Stimulated activated naive CD4-positive, alpha-beta T cell treated with Interleukin-2 at 50 U/mL for 16 hours (primary cell): ENCODE measurements around the gene LRRC45.

Experiments used
- DNase-seq: peaks from one replicate; lab custom pipeline; 2025; lab: John Stamatoyannopoulos, UW

LRRC45 gene

GRCh38 chr17:82051776-82052637, 28.9 kb downstream of the LRRC45 start, which contains the start of the genes GPS1 and RFNG:
Gene GPS1, plus strand, starts transcription at chr17:82051898. Its CDS starts 34 bp downstream, at chr17:82051932.
Gene RFNG, minus strand, starts transcription at chr17:82051811. Its CDS starts 45 bp downstream, at chr17:82051766.
- DNase-seq = peak; percentile 84

GRCh38 chr17:82052638-82053059, 29.5 kb downstream of the LRRC45 start:
- DNase-seq = no peak

- DNase-seq = no peak
These were observed 30.0 kb downstream of the LRRC45 start for GRCh38 chr17:82053130-82053529.

- DNase-seq = no peak
These were observed 30.6 kb downstream of the LRRC45 start for GRCh38 chr17:82053556-82054263.

GRCh38 chr17:82054351-82055022, 31.4 kb downstream of the LRRC45 start:
- no peak for DNase-seq

- DNase-seq = no peak
These were observed 32.2 kb downstream of the LRRC45 start for GRCh38 chr17:82055023-82055964.

GRCh38 chr17:82055965-82056728, 33.0 kb downstream of the LRRC45 start:
- DNase-seq = no peak

- DNase-seq = no peak
These were observed 33.9 kb downstream of the LRRC45 start for GRCh38 chr17:82056729-82057621.

- no peak for DNase-seq
These were observed 35.2 kb downstream of the LRRC45 start for GRCh38 chr17:82058230-82058854.

GRCh38 chr17:82058855-82059249, 35.7 kb downstream of the LRRC45 start:
- DNase-seq = no peak

GRCh38 chr17:82059272-82060000, 36.3 kb downstream of the LRRC45 start:
- no peak for DNase-seq

GRCh38 chr17:82060001-82060380, 36.9 kb downstream of the LRRC45 start:
- no peak for DNase-seq

GRCh38 chr17:82060614-82061013, 37.5 kb downstream of the LRRC45 start:
- DNase-seq = no peak

GRCh38 chr17:82061047-82061925, 38.2 kb downstream of the LRRC45 start:
- DNase-seq = no peak

- DNase-seq = no peak
These were observed 39.2 kb downstream of the LRRC45 start for GRCh38 chr17:82062076-82062983.

- DNase-seq = no peak
These were observed 39.9 kb downstream of the LRRC45 start for GRCh38 chr17:82062984-82063368.
